Measurements from ENCODE around the gene KCNMA1.

KCNMA1 gene

DNA sequence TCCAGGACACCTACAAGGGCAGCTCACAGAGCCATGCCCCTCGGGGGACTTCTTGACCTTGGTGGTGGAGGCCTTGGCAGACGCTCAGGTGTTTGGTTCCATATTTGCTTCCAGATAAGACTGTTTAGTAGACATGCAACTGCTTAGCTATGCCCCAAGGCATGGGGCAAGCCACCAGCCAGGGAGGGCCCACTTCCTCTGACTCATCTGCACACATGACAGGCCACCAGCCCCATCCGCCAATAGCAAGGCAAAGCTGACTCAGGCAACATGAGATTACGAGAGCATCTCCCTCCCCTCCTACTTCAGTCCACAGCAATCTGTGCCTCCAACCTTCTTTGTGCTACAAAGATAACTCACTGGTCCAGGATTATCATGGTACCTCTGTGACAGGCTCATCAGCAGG, 54.9 kb downstream of the KCNMA1 start:
- no peak for DNase-seq (ENCODE audit: extremely low read depth, low read depth)
- TF ChIP-seq, protein P1, sequence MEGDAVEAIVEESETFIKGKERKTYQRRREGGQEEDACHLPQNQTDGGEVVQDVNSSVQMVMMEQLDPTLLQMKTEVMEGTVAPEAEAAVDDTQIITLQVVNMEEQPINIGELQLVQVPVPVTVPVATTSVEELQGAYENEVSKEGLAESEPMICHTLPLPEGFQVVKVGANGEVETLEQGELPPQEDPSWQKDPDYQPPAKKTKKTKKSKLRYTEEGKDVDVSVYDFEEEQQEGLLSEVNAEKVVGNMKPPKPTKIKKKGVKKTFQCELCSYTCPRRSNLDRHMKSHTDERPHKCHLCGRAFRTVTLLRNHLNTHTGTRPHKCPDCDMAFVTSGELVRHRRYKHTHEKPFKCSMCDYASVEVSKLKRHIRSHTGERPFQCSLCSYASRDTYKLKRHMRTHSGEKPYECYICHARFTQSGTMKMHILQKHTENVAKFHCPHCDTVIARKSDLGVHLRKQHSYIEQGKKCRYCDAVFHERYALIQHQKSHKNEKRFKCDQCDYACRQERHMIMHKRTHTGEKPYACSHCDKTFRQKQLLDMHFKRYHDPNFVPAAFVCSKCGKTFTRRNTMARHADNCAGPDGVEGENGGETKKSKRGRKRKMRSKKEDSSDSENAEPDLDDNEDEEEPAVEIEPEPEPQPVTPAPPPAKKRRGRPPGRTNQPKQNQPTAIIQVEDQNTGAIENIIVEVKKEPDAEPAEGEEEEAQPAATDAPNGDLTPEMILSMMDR (IDR thresholded peaks at IDR 0.05; ENCODE audit: low read depth, low read length), result no peak

- TF ChIP-seq, protein P1 (IDR thresholded peaks at IDR 0.05; ENCODE audit: low read depth, low read length), result no peak
- no peak for DNase-seq (ENCODE audit: extremely low read depth, low read depth)
Measured at GRCh38 chr10:77581738-77582137, 55.9 kb downstream of the KCNMA1 start.

- no peak for DNase-seq (ENCODE audit: extremely low read depth, low read depth)
- TF ChIP-seq, protein P1 (IDR thresholded peaks at IDR 0.05; ENCODE audit: low read depth, low read length), result no peak
Measured at GRCh38 chr10:77580482-77580881, 57.1 kb downstream of the KCNMA1 start.

DNA sequence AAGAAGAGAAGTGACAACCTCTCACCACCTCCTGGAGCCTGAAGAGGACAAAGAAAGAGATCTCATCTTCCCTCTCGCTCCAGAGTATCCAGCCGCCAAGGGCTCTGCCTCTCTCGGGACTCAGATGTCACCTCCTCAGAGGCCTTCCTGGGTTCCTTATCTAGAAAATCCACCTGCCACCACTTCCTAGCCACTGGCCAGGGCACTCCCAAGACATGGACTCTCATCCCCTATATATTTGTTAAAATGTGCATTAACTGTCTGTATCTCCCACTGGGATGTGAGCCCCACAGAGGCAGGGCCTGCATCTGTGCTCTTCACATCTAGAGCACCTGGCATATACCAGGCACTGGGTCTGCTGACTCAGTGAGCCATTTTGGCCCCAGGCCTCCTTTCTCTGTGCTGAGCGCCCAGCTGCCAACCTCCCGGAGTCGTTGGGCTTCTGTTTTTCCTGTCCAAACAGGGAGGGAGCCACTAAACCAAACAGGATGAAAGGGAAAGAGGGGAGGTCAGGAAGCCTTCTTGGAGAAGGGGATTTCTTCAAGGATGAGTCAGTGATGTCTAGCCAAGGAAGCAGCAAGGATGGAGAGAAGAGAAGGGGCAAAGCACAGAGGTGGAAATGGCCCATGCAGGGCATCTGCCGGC, 58.9 kb downstream of the KCNMA1 start:
- TF ChIP-seq, protein P1 (IDR thresholded peaks at IDR 0.05; ENCODE audit: low read depth, low read length), result no peak
- DNase-seq (ENCODE audit: extremely low read depth, low read depth), result no peak

DNA sequence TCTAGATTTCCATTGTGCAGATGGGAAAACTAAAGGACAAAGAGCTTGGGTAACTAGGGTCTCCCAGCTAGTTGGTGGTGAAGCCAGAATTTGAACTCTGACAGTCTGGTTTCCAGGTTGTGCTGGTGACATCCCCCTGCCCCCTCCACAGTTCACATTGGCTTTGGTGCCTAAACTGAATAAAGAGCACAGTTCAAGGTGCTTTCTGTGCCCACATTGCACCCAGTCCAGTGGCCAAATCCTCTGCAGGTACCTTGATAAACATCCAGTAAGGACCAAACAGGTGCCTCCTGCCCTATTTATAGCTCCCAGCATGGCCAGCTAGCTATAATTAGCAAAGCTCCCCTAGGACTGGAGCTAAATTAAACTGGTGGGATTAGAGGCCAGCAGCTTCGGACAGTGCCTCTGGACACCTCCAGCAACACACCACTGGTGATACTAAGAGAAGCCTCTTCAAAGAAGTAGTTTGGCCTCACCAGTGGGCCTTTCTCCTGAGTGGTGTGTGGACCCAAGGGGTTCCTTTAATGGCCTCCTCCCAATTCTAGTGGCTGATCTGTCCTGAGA, 59.9 kb downstream of the KCNMA1 start:
- no peak for DNase-seq (ENCODE audit: extremely low read depth, low read depth)
- TF ChIP-seq, protein P1 (IDR thresholded peaks at IDR 0.05; ENCODE audit: low read depth, low read length), result no peak

GRCh38 chr10:77576444-77577032, 61.1 kb downstream of the KCNMA1 start:
- no peak for DNase-seq (ENCODE audit: extremely low read depth, low read depth)
- TF ChIP-seq, protein P1 (IDR thresholded peaks at IDR 0.05; ENCODE audit: low read depth, low read length), result no peak

DNA sequence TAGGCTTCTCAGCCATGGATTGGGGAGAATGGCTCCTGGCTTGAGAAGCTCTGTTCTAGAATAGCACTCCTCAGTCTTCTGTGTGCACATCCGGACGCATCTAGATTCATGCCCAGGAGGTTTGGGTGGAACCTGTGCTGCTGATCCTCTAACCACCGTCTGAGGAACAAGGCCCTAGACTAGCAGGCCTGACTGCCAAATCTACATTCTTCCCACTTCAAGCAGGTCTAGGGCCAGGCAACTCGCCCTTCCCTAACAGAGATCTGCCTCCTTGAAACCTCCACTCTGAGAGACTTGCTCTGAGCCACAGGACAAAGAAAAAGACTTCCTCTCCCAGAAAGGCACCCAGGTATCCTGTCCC, 61.6 kb downstream of the KCNMA1 start:
- no peak for DNase-seq (ENCODE audit: extremely low read depth, low read depth)

More for the DNA sequence above, 61.6 kb downstream of the KCNMA1 start:
- TF ChIP-seq, protein P1 (IDR thresholded peaks at IDR 0.05; ENCODE audit: low read depth, low read length), result no peak

All from AG09319 (cell line).